Measurements from ENCODE around the gene FBLL1. TPM values are rescaled to one million over a fixed set of nuclear protein-coding genes. Genes with fewer than 3 reads are reported as not detected.

Gene FBLL1
- polyA plus RNA-seq, 1 of the 3 experiments (the other 2 are of a cell fraction): 4.4 TPM

- H3K4me1 ChIP-seq (ENCODE audit: control insufficient read depth in 1 of 2, insufficient read depth in 2 of 2, low read depth in 1 of 2, low read length in 1 of 2): no peaks in the 10 kb centered on the region; a peak in 1 of 4 replicates
- H3K79me2 ChIP-seq (ENCODE audit: insufficient read depth): peaks cover 2% of the 10 kb centered on the region; the same call in 1 of the 2 replicates
- no peaks in the 10 kb centered on the region for H3K36me3 ChIP-seq (replicated peaks in 1 of 2; ENCODE audit: control insufficient read depth in 1 of 2, insufficient read depth in 2 of 2, low read length in 1 of 2)
- 62% methylated on average over 4 of the region's 4 CpGs for WGBS (ENCODE audit: low lambda C conversion rate)
- no peak overlapping the region for H3K9ac ChIP-seq
- POLR2A ChIA-PET: no interaction called here
- H3K9me2 ChIP-seq: no peaks in the 10 kb centered on the region
- H3F3A ChIP-seq (replicated peaks; ENCODE audit: insufficient read depth): peaks cover 3% of the 10 kb centered on the region
- H3K4me2 ChIP-seq: no peak overlapping the region
- H3K9me3 ChIP-seq: no peaks in the 10 kb centered on the region
- H3K27me3 ChIP-seq (ENCODE audit: insufficient read depth): no peaks in the 10 kb centered on the region
- no peaks in the 10 kb centered on the region for H4K20me1 ChIP-seq (ENCODE audit: insufficient read depth)
- no peak overlapping the region for H3K27ac ChIP-seq (ENCODE audit: low read depth in 2 of 2, low read length in 1 of 2)
- no peak overlapping the region for H2AFZ ChIP-seq (ENCODE audit: low read depth)
- CTCF ChIA-PET: no interaction called here
- no peak overlapping the region for H3K4me3 ChIP-seq (ENCODE audit: low read depth in 2 of 2, low read length in 1 of 2)
- TF ChIP-seq SMC3 (IDR thresholded peaks at IDR 0.05; ENCODE audit: low read depth, low read length) (no peak), RCOR1 (IDR thresholded peaks at IDR 0.05; ENCODE audit: low read length) (no peak), FOSL2 (IDR thresholded peaks at IDR 0.05; ENCODE audit: borderline replicate concordance, low read depth) (no peak), SIN3A (IDR thresholded peaks at IDR 0.05; ENCODE audit: borderline replicate concordance, low read depth, low read length) (no peak), RAD21 (IDR thresholded peaks at IDR 0.05; ENCODE audit: low read length) (no peak), USF1 (IDR thresholded peaks at IDR 0.05; ENCODE audit: borderline replicate concordance, low read depth) (no peak), GABPA (IDR thresholded peaks at IDR 0.05; ENCODE audit: low read depth) (no peak), CHD2 (IDR thresholded peaks at IDR 0.05; ENCODE audit: low read length, partially characterized antibody) (no peak), USF2 (IDR thresholded peaks at IDR 0.05; ENCODE audit: borderline replicate concordance, low read depth, low read length) (no peak), IRF3 (IDR thresholded peaks at IDR 0.05; ENCODE audit: low read depth, low read length) (no peak), REST (IDR thresholded peaks at IDR 0.05; ENCODE audit: low read depth, low read length) (no peak), EP300 (IDR thresholded peaks at IDR 0.05; ENCODE audit: borderline replicate concordance in 1 of 2, low read depth in 1 of 2, low read length in 1 of 2) (no peak)
- DNase-seq: no peak
Measured at GRCh38 chr5:168481330-168481788, 47.7 kb upstream of the FBLL1 start.

All from SK-N-SH (cell line).